ENCODE results near the gene STK40.

DNA sequence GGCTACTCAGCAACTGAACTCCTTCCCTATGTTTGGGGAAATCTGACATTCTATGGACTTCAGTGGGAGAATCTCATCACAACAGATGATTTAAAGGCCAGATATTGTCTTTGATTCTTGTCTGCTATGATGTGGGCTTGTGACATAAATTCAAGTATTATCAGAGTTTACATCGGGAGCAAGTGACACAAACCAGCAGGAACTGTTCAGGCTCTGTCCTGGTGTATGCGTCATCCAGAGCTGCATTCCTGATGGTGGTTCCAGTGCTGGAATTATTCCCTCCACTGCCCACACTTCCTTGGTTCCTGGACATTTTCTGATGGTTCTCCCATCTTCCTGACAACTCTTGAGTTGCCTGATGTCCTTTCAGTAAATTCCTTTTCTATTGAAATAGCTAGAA, 22.8 kb upstream of the STK40 start:
- TF ChIP-seq, protein P1, sequence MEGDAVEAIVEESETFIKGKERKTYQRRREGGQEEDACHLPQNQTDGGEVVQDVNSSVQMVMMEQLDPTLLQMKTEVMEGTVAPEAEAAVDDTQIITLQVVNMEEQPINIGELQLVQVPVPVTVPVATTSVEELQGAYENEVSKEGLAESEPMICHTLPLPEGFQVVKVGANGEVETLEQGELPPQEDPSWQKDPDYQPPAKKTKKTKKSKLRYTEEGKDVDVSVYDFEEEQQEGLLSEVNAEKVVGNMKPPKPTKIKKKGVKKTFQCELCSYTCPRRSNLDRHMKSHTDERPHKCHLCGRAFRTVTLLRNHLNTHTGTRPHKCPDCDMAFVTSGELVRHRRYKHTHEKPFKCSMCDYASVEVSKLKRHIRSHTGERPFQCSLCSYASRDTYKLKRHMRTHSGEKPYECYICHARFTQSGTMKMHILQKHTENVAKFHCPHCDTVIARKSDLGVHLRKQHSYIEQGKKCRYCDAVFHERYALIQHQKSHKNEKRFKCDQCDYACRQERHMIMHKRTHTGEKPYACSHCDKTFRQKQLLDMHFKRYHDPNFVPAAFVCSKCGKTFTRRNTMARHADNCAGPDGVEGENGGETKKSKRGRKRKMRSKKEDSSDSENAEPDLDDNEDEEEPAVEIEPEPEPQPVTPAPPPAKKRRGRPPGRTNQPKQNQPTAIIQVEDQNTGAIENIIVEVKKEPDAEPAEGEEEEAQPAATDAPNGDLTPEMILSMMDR (conservative IDR thresholded peaks at IDR 0.05 in 1 of 2, IDR thresholded peaks at IDR 0.05 in 1 of 2; ENCODE audit: extremely low read depth in 1 of 2, insufficient read depth in 1 of 2, low read depth in 1 of 2, low read length in 2 of 2), result no peak
- TF ChIP-seq EZH2 (IDR thresholded peaks at IDR 0.05; ENCODE audit: borderline replicate concordance, low read length), result no peak

Data from mammary epithelial cell (primary cell).